Kidney (tissue), 14 donors: Measurements from ENCODE around the gene MAGI1. TPM values are rescaled to one million over a fixed set of nuclear protein-coding genes. Genes with fewer than 3 reads are reported as not detected.

Experiments used
- DNase-seq, 5 donors: peaks; one replicate each; pipeline ENCODE4 v3.0.0-alpha.2; 2013 to 2020
- FAIRE-seq: peaks from 2 replicates; lab custom pipeline; 2012; peaks lifted over from hg19 to GRCh38; lab: Jason Lieb, UNC
- H3K27ac ChIP-seq, 2 donors: one replicate each; pipeline ENCODE4 v1.7.0; 2013; ENCODE audit warnings: low read depth in 2 of 2, low read length in 2 of 2, inconsistent platforms in 1 of 2
- H3K27me3 ChIP-seq: one replicate; pipeline ENCODE4 v1.7.1; 2013; ENCODE audit warnings: low read length, inconsistent platforms; ENCODE audit not compliant: control insufficient read depth, insufficient read depth
- H3K36me3 ChIP-seq, 3 donors: one replicate each; pipeline versions ENCODE4 v1.7.0 to v1.7.1; 2013; ENCODE audit warnings: low read length in 3 of 3, control low read depth in 1 of 3, inconsistent platforms in 1 of 3; ENCODE audit not compliant: insufficient read depth in 3 of 3, control insufficient read depth in 2 of 3
- H3K4me1 ChIP-seq, 3 donors: one replicate each; pipeline versions ENCODE4 v1.7.0 to v1.7.1; 2013; ENCODE audit warnings: low read length in 3 of 3, inconsistent platforms in 1 of 3, low read depth in 1 of 3; ENCODE audit not compliant: control insufficient read depth in 2 of 3, insufficient read depth in 2 of 3
- H3K4me3 ChIP-seq, 3 donors: one replicate each; pipeline versions ENCODE4 v1.7.0 to v1.8.1; 2013; ENCODE audit warnings: low read length in 3 of 3, control low read depth in 1 of 3, inconsistent platforms in 1 of 3
- H3K9ac ChIP-seq, 3 donors: one replicate each; pipeline versions ENCODE4 v1.7.0 to v1.7.1; 2013; ENCODE audit warnings: low read length in 3 of 3, control low read depth in 1 of 3, inconsistent platforms in 1 of 3
- H3K9me3 ChIP-seq, 3 donors: one replicate each; pipeline versions ENCODE4 v1.7.0 to v1.7.1; 2013; ENCODE audit warnings: low read length in 3 of 3, control low read depth in 1 of 3, inconsistent platforms in 1 of 3; ENCODE audit not compliant: control insufficient read depth in 2 of 3, insufficient read depth in 1 of 3
- intact Hi-C: fragments of 100-400 bp; cut with DNase I; formaldehyde crosslinking; loops from one replicate; pipeline ENCODE4 v1.11.1; 2022
- polyA plus RNA-seq: library from polyadenylated mRNA; stranded (reverse); fragments of 350-450 nt; fragmentation: Illumina TruSeq; extraction: RNeasy Lipid Tissue Mini Kit (QIAGEN cat#74804); gene quantifications from one replicate; pipeline ENCODE4 v1.2.3, GENCODE V29; 2014; ENCODE audit warnings: low read depth, low replicate concordance; ENCODE audit not compliant: insufficient read depth
- total RNA-seq: library from RNA; stranded (reverse); fragmentation: NEBNext Ultra II Directional; extraction: Animal tissue kit (Norgen Biotek cat#: 25700); gene quantifications from one replicate; pipeline ENCODE4 v1.2.1, GENCODE V29; 2021
- TF ChIP-seq, protein P1 (sequence below): IDR thresholded peaks from 3 replicates; pipeline ENCODE4 v1.5.1; 2012; ENCODE audit warnings: mild to moderate bottlenecking, moderate library complexity, borderline replicate concordance; ENCODE audit not compliant: insufficient read depth; ENCODE audit errors: extremely low read depth
- donor health status: control.
- donor health status: control.
- donor health status: control.
- donor health status: control.
- donor health status: control.
- donor health status: DM: yes; HTN: yes; CAD: no.
- donor health status: Normal renal cell carcinoma (clear cell type).

The MAGI1 gene
- total and polyA plus RNA-seq, 2 donors from 2014 or later = 8.2 to 42.8 TPM

GRCh38 chr3:65672871-65673815, 365.6 kb downstream of the MAGI1 start:
- no peak overlapping the region for H3K27ac ChIP-seq
- H3K4me1 ChIP-seq = no peaks in the 10 kb centered on the region
- FAIRE-seq (no peak), DNase-seq (peak in 4 of 5 donors; percentile 58 to 75 (median 65))
- no peaks in the 10 kb centered on the region for H3K36me3 ChIP-seq
- H3K9me3 ChIP-seq = no peaks in the 10 kb centered on the region
- no peak overlapping the region for H3K9ac ChIP-seq
- H3K27me3 ChIP-seq = no peaks in the 10 kb centered on the region
- intact Hi-C loops = no loop called here
- TF ChIP-seq, protein P1, sequence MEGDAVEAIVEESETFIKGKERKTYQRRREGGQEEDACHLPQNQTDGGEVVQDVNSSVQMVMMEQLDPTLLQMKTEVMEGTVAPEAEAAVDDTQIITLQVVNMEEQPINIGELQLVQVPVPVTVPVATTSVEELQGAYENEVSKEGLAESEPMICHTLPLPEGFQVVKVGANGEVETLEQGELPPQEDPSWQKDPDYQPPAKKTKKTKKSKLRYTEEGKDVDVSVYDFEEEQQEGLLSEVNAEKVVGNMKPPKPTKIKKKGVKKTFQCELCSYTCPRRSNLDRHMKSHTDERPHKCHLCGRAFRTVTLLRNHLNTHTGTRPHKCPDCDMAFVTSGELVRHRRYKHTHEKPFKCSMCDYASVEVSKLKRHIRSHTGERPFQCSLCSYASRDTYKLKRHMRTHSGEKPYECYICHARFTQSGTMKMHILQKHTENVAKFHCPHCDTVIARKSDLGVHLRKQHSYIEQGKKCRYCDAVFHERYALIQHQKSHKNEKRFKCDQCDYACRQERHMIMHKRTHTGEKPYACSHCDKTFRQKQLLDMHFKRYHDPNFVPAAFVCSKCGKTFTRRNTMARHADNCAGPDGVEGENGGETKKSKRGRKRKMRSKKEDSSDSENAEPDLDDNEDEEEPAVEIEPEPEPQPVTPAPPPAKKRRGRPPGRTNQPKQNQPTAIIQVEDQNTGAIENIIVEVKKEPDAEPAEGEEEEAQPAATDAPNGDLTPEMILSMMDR = peak; percentile 71
- no peak overlapping the region for H3K4me3 ChIP-seq

GRCh38 chr3:65672061-65672460, 366.7 kb downstream of the MAGI1 start:
- no peaks in the 10 kb centered on the region for H3K4me1 ChIP-seq
- no peaks in the 10 kb centered on the region for H3K27me3 ChIP-seq
- H3K4me3 ChIP-seq = no peak overlapping the region
- intact Hi-C loops = no loop called here
- TF ChIP-seq, protein P1 = no peak
- no peak overlapping the region for H3K27ac ChIP-seq
- H3K9me3 ChIP-seq = no peaks in the 10 kb centered on the region
- DNase-seq (no peak), FAIRE-seq (no peak)
- no peak overlapping the region for H3K9ac ChIP-seq
- no peaks in the 10 kb centered on the region for H3K36me3 ChIP-seq

GRCh38 chr3:65671004-65671403, 367.7 kb downstream of the MAGI1 start:
- no peaks in the 10 kb centered on the region for H3K9me3 ChIP-seq

More at GRCh38 chr3:65671004-65671403, 367.7 kb downstream of the MAGI1 start:
- DNase-seq (no peak), FAIRE-seq (no peak)
- no peaks in the 10 kb centered on the region for H3K27me3 ChIP-seq
- no peaks in the 10 kb centered on the region for H3K4me1 ChIP-seq
- no peak overlapping the region for H3K27ac ChIP-seq
- no peak overlapping the region for H3K9ac ChIP-seq
- intact Hi-C loops = no loop called here
- TF ChIP-seq, protein P1 = no peak
- H3K4me3 ChIP-seq = no peak overlapping the region
- no peaks in the 10 kb centered on the region for H3K36me3 ChIP-seq
